ENCODE data around the gene CRTAP.
"Not testable (repeated sequence)": the region's sequence is repeated elsewhere in the genome, so short reads cannot be mapped to it uniquely, and the experiment has no call there.

Gene CRTAP

DNA sequence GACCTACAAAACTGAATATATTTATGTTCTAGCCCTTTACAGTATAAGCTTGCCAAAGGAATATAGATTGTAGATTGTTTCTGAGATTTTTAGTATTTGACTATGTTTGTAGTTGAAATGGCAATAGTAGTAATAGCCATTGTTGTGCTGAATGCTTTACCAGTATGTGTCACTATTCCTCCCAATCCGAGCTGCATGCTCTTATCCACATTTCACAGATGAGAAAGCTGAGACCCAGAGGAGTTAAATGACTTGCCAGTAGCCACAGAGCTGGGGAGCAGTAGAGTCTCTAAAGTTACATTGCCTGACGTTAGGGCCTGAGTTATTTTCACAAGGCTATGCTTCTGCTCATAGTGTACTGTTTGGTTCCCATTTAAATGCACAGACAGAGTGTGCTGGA, 13.6 kb upstream of the CRTAP start:
- no peak for TF ChIP-seq CTCF (IDR thresholded peaks at IDR 0.05; ENCODE audit: insufficient read depth, low read length, poor library complexity, severe bottlenecking)
- Histone ChIP-seq H3K4me3 (replicated peaks; ENCODE audit: low read depth, low read length) (no peak overlapping the region), H3K36me3 (ENCODE audit: control insufficient read depth, insufficient read depth, low read length) (no peaks in the 10 kb centered on the region), H3K27me3 (replicated peaks; ENCODE audit: control insufficient read depth, insufficient read depth, low read length) (no peaks in the 10 kb centered on the region)
- DNase-seq (ENCODE audit: extremely low read depth, insufficient read length), result no peak

GRCh38 chr3:33103034-33103433, 10.8 kb upstream of the CRTAP start:
- Histone ChIP-seq H3K36me3 (ENCODE audit: control insufficient read depth, insufficient read depth, low read length) (no peaks in the 10 kb centered on the region), H3K27me3 (replicated peaks; ENCODE audit: control insufficient read depth, insufficient read depth, low read length) (no peaks in the 10 kb centered on the region), H3K4me3 (replicated peaks; ENCODE audit: low read depth, low read length) (no peak overlapping the region)
- TF ChIP-seq CTCF (IDR thresholded peaks at IDR 0.05; ENCODE audit: insufficient read depth, low read length, poor library complexity, severe bottlenecking), result no peak
- DNase-seq (ENCODE audit: extremely low read depth, insufficient read length), result no peak

- TF ChIP-seq CTCF (IDR thresholded peaks at IDR 0.05; ENCODE audit: insufficient read depth, low read length, poor library complexity, severe bottlenecking), result no peak
- Histone ChIP-seq H3K4me3 (replicated peaks; ENCODE audit: low read depth, low read length) (no peak overlapping the region), H3K27me3 (replicated peaks; ENCODE audit: control insufficient read depth, insufficient read depth, low read length) (no peaks in the 10 kb centered on the region), H3K36me3 (ENCODE audit: control insufficient read depth, insufficient read depth, low read length) (no peaks in the 10 kb centered on the region)
- no peak for DNase-seq (ENCODE audit: extremely low read depth, insufficient read length)
These were observed 10.3 kb upstream of the CRTAP start for GRCh38 chr3:33103480-33103879.

- H3K27me3 ChIP-seq (replicated peaks; ENCODE audit: control insufficient read depth, insufficient read depth, low read length), result no peaks in the 10 kb centered on the region
- H3K36me3 ChIP-seq (ENCODE audit: control insufficient read depth, insufficient read depth, low read length), result no peaks in the 10 kb centered on the region
- no peak overlapping the region for H3K4me3 ChIP-seq (replicated peaks; ENCODE audit: low read depth, low read length)
- DNase-seq (ENCODE audit: extremely low read depth, insufficient read length), result no peak
- TF ChIP-seq CTCF (IDR thresholded peaks at IDR 0.05; ENCODE audit: insufficient read depth, low read length, poor library complexity, severe bottlenecking), result no peak
These were observed 9.0 kb upstream of the CRTAP start for GRCh38 chr3:33104803-33105202.

DNA sequence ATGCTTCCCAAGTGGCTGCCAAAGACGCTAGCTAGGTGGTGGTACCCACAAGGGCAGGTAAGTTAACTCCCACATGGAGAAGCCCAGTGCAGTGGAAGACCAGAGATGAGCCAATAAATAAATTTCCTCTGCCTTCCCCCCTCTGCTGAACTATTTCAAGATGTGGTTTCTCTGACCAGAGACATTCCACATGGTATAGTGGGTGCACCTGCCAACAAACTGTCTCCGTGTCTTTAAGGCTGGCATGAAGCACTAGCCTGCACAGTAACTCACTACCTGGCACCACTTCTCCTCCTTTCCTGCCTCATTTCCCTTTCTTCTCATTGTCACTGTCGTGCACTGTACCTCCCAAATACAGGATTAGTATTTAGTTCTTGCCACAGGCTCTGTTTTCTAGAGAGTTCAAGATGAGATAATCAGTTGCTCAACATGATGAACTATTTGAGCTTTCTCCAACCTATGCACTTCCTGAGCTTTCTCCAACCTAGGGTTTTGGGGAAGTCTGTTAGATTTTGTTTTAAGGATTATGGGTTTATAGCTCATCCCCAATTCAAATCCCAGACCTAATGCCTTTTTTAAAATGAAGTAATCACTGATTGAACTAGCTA, 8.4 kb upstream of the CRTAP start:
- H3K36me3 ChIP-seq (ENCODE audit: control insufficient read depth, insufficient read depth, low read length), result no peaks in the 10 kb centered on the region
- H3K4me3 ChIP-seq (replicated peaks; ENCODE audit: low read depth, low read length), result no peak overlapping the region
- no peaks in the 10 kb centered on the region for H3K27me3 ChIP-seq (replicated peaks; ENCODE audit: control insufficient read depth, insufficient read depth, low read length)
- DNase-seq (ENCODE audit: extremely low read depth, insufficient read length), result no peak
- TF ChIP-seq CTCF (IDR thresholded peaks at IDR 0.05; ENCODE audit: insufficient read depth, low read length, poor library complexity, severe bottlenecking), result no peak

DNA sequence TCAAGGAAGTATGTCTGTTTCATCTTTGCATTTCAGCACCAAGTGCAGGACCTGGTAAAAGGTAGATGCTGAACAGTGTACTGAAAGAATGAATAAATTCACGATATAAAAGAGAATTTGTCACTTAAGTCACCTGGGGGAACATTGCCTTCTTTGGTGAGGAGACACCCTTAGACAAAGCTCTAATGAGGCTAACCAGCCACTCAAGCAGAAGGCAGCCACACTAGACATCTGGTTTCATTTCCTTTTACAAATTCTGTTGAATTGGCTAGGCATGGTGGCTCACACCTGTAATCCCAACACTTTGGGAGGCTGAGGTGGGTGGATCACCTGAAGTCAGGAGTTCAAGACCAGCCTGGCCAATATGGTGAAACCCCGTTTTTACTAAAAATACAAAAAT, 7.0 kb upstream of the CRTAP start:
- not testable (repeated sequence) for H3K27me3 ChIP-seq (replicated peaks; ENCODE audit: control insufficient read depth, insufficient read depth, low read length); DNase-seq (ENCODE audit: extremely low read depth, insufficient read length); H3K4me3 ChIP-seq (replicated peaks; ENCODE audit: low read depth, low read length); H3K36me3 ChIP-seq (ENCODE audit: control insufficient read depth, insufficient read depth, low read length)

All from GM06990 (cell line).